ENCODE measurements around the gene TMC4. TPM values are rescaled to one million over a fixed set of nuclear protein-coding genes. Genes with fewer than 3 reads are reported as not detected.
A peak's percentile ranks its signal among the peaks of the same experiment; 100 is the strongest.
"Not testable (repeated sequence)": the region's sequence is repeated elsewhere in the genome, so short reads cannot be mapped to it uniquely, and the experiment has no call there.

The TMC4 gene
- total RNA-seq, 2 experiments from 2014 or later: 0.26 to 0.27 TPM

GRCh38 chr19:54203151-54203611 lies 30.2 kb upstream of the TMC4 start:
- POLR2A ChIA-PET: interaction anchor here (1.9 kb wide), 1 partner anchor 12 kb away, joined by 8 read pairs; the partner anchor contains the start of gene TSEN34
- Mint-ChIP-seq H3K36me3 (peaks cover 75% of the 10 kb centered on the region), H3K4me3 (peak overlapping the region; percentile 96), H3K27me3 (no peaks in the 10 kb centered on the region), H3K9me3 (no peaks in the 10 kb centered on the region), H3K27ac (peak overlapping the region; percentile 100), H3K4me1 (ENCODE audit: low read depth) (peaks cover 71% of the 10 kb centered on the region)
- intact Hi-C loops (cut with micrococcal nuclease): no loop called here
- CTCF ChIA-PET: interaction anchor here (0.7 kb wide), 1 partner anchor 56 kb away, joined by 3 read pairs; no protein-coding TSS in a partner anchor
- no peak for DNase-seq

GRCh38 chr19:54201980-54202379 lies 29.0 kb upstream of the TMC4 start:
- H3K27ac Mint-ChIP-seq: peak overlapping the region; percentile 100
- H3K36me3 Mint-ChIP-seq: peaks cover 63% of the 10 kb centered on the region
- intact Hi-C loops (cut with micrococcal nuclease): loop anchor here (1.0 kb wide), 3 partner anchors 43 to 100 kb away; partner anchors contain the start of genes CNOT3, LENG1 and NDUFA3
- POLR2A ChIA-PET: interaction anchor here (0.6 to 2.5 kb wide), 4 partner anchors 9 to 65 kb away, joined by 3 to 11 read pairs (median 6); partner anchors contain the start of genes CNOT3, LENG1 and TSEN34
- DNase-seq: no peak
- CTCF ChIA-PET: no interaction called here
- H3K4me1 Mint-ChIP-seq (ENCODE audit: low read depth): peaks cover 59% of the 10 kb centered on the region
- H3K9me3 Mint-ChIP-seq: no peaks in the 10 kb centered on the region
- no peaks in the 10 kb centered on the region for H3K27me3 Mint-ChIP-seq
- H3K4me3 Mint-ChIP-seq: peak overlapping the region; percentile 96

GRCh38 chr19:54201172-54201701 lies 28.3 kb upstream of the TMC4 start:
- Mint-ChIP-seq H3K4me3 (peak overlapping the region; percentile 96), H3K9me3 (no peaks in the 10 kb centered on the region), H3K27ac (peak overlapping the region; percentile 100), H3K36me3 (peaks cover 56% of the 10 kb centered on the region), H3K27me3 (no peaks in the 10 kb centered on the region), H3K4me1 (ENCODE audit: low read depth) (peaks cover 52% of the 10 kb centered on the region)
- POLR2A ChIA-PET: interaction anchor here (0.6 to 3.2 kb wide), 6 partner anchors 9 to 358 kb away, joined by 3 to 84 read pairs (median 8); partner anchors contain the start of genes LENG1, MBOAT7 and TSEN34
- intact Hi-C loops (cut with micrococcal nuclease): loop anchor here (1.0 kb wide), 3 partner anchors 42 to 99 kb away; partner anchors contain the start of genes CNOT3, LENG1 and NDUFA3
- CTCF ChIA-PET: interaction anchor here (1.7 kb wide), 1 partner anchor 12 kb away, joined by 7 read pairs; the partner anchor contains the start of gene MBOAT7
- DNase-seq: no peak

GRCh38 chr19:54199401-54199800 lies 26.4 kb upstream of the TMC4 start:
- intact Hi-C loops (cut with micrococcal nuclease): no loop called here

GRCh38 chr19:54197121-54197520 lies 24.2 kb upstream of the TMC4 start:
- Mint-ChIP-seq H3K36me3 (peaks cover 31% of the 10 kb centered on the region), H3K9me3 (no peaks in the 10 kb centered on the region), H3K4me3 (no peak overlapping the region), H3K4me1 (ENCODE audit: low read depth) (peaks cover 21% of the 10 kb centered on the region), H3K27me3 (no peaks in the 10 kb centered on the region), H3K27ac (no peak overlapping the region)
- ChIA-PET CTCF (no interaction called here), POLR2A (no interaction called here)
- no peak for DNase-seq
- intact Hi-C loops (cut with micrococcal nuclease): no loop called here

More at GRCh38 chr19:54199401-54199800, 26.4 kb upstream of the TMC4 start:
- peak overlapping the region; percentile 64 for H3K4me3 Mint-ChIP-seq
- no peaks in the 10 kb centered on the region for H3K27me3 Mint-ChIP-seq
- no peak for DNase-seq
- H3K9me3 Mint-ChIP-seq: no peaks in the 10 kb centered on the region
- ChIA-PET POLR2A (interaction anchor here (1.3 to 3.2 kb wide), 3 partner anchors 10 to 62 kb away, joined by 5 to 84 read pairs (median 23); partner anchors contain the start of genes MBOAT7 and TSEN34), CTCF (interaction anchor here (0.6 kb wide), 1 partner anchor 29 kb away, joined by 3 read pairs; no protein-coding TSS in a partner anchor)
- peak overlapping the region; percentile 81 for H3K27ac Mint-ChIP-seq
- peaks cover 34% of the 10 kb centered on the region for H3K4me1 Mint-ChIP-seq (ENCODE audit: low read depth)
- peaks cover 42% of the 10 kb centered on the region for H3K36me3 Mint-ChIP-seq

GRCh38 chr19:54196536-54196935 lies 23.6 kb upstream of the TMC4 start:
- no peak overlapping the region for H3K4me3 Mint-ChIP-seq

GRCh38 chr19:54194463-54194862 lies 21.5 kb upstream of the TMC4 start:
- Mint-ChIP-seq H3K4me1 (ENCODE audit: low read depth) (peaks cover 20% of the 10 kb centered on the region), H3K36me3 (peaks cover 16% of the 10 kb centered on the region)
- H3K9me3 Mint-ChIP-seq, CTCF ChIA-PET, DNase-seq, H3K27me3 Mint-ChIP-seq, POLR2A ChIA-PET, H3K4me3 Mint-ChIP-seq, H3K27ac Mint-ChIP-seq: not testable (repeated sequence)
- intact Hi-C loops (cut with micrococcal nuclease): loop anchor here (5.0 kb wide), 1 partner anchor 1458 kb away; no protein-coding TSS in a partner anchor

More at GRCh38 chr19:54196536-54196935, 23.6 kb upstream of the TMC4 start:
- peaks cover 26% of the 10 kb centered on the region for H3K36me3 Mint-ChIP-seq
- intact Hi-C loops (cut with micrococcal nuclease): no loop called here
- CTCF ChIA-PET: no interaction called here
- no peaks in the 10 kb centered on the region for H3K9me3 Mint-ChIP-seq
- no peak overlapping the region for H3K27ac Mint-ChIP-seq
- DNase-seq: no peak
- H3K27me3 Mint-ChIP-seq: no peaks in the 10 kb centered on the region
- H3K4me1 Mint-ChIP-seq (ENCODE audit: low read depth): peaks cover 27% of the 10 kb centered on the region
- POLR2A ChIA-PET: no interaction called here

GRCh38 chr19:54193011-54193410 lies 20.1 kb upstream of the TMC4 start:
- H3K27me3 Mint-ChIP-seq: no peaks in the 10 kb centered on the region
- DNase-seq: no peak
- no peaks in the 10 kb centered on the region for H3K9me3 Mint-ChIP-seq
- POLR2A ChIA-PET: interaction anchor here (7.5 to 7.8 kb wide), 2 partner anchors 7 to 15 kb away, joined by 84 to 103 read pairs; partner anchors contain the start of gene RPS9
- peak overlapping the region; percentile 85 for H3K4me3 Mint-ChIP-seq
- peaks cover 19% of the 10 kb centered on the region for H3K4me1 Mint-ChIP-seq (ENCODE audit: low read depth)
- H3K27ac Mint-ChIP-seq: no peak overlapping the region
- intact Hi-C loops (cut with micrococcal nuclease): loop anchor here (5.0 kb wide), 1 partner anchor 1459 kb away; no protein-coding TSS in a partner anchor
- CTCF ChIA-PET: no interaction called here
- peaks cover 16% of the 10 kb centered on the region for H3K36me3 Mint-ChIP-seq

GRCh38 chr19:54191811-54192453 lies 19.0 kb upstream of the TMC4 start:
- CTCF ChIA-PET: interaction anchor here (0.7 to 1.8 kb wide), 3 partner anchors 21 to 74 kb away, joined by 3 to 5 read pairs (median 3); no protein-coding TSS in a partner anchor
- Mint-ChIP-seq H3K36me3 (peaks cover 21% of the 10 kb centered on the region), H3K27ac (peak overlapping the region; percentile 69), H3K4me1 (ENCODE audit: low read depth) (peaks cover 29% of the 10 kb centered on the region), H3K9me3 (no peaks in the 10 kb centered on the region), H3K4me3 (peak overlapping the region; percentile 85), H3K27me3 (no peaks in the 10 kb centered on the region)
- no peak for DNase-seq
- intact Hi-C loops (cut with micrococcal nuclease): loop anchor here (2.0 to 5.0 kb wide), 3 partner anchors 17 to 1460 kb away; no protein-coding TSS in a partner anchor
- POLR2A ChIA-PET: interaction anchor here (0.9 to 7.8 kb wide), 4 partner anchors 8 to 32 kb away, joined by 4 to 103 read pairs (median 46); partner anchors contain the start of genes LENG1 and RPS9

GRCh38 chr19:54191011-54191810 lies 18.3 kb upstream of the TMC4 start, which contains the start of gene TSEN34:
TSEN34 (plus strand) TSS chr19:54191308; CDS start chr19:54191365, 57 bp downstream.
- H3K27me3 Mint-ChIP-seq: no peaks in the 10 kb centered on the region
- intact Hi-C loops (cut with micrococcal nuclease): loop anchor here (2.0 to 5.0 kb wide), 3 partner anchors 18 to 1461 kb away; no protein-coding TSS in a partner anchor
- H3K4me3 Mint-ChIP-seq: peak within 1 kb of the TSS; percentile 85
- ChIA-PET POLR2A (interaction anchor here (0.9 to 7.8 kb wide), 5 partner anchors 9 to 54 kb away, joined by 4 to 103 read pairs (median 8); partner anchors contain the start of genes LENG1 and RPS9), CTCF (interaction anchor here (1.0 to 1.8 kb wide), 3 partner anchors 21 to 75 kb away, joined by 3 to 5 read pairs (median 3); no protein-coding TSS in a partner anchor)
- no peaks in the 10 kb centered on the region for H3K9me3 Mint-ChIP-seq
- peaks cover 28% of the 10 kb centered on the region for H3K36me3 Mint-ChIP-seq
- DNase-seq: peak; percentile 88
- peak within 1 kb of the TSS; percentile 99 for H3K27ac Mint-ChIP-seq
- H3K4me1 Mint-ChIP-seq (ENCODE audit: low read depth): peaks cover 31% of the 10 kb centered on the region

Data from activated CD4-positive, alpha-beta memory T cell treated with anti-CD3 and anti-CD28 coated beads for 36 hours (primary cell).